Small intestine (tissue), 16 donors: ENCODE data around the gene FLRT2. TPM values are rescaled to one million over a fixed set of nuclear protein-coding genes. Genes with fewer than 3 reads are reported as not detected.
A peak's percentile ranks its signal among the peaks of the same experiment; 100 is the strongest.

Experiments used
- DNase-seq, 2 donors: peaks; one replicate each; pipeline versions ENCODE4 v3.0.0 to v3.0.0-alpha.2; 2013
- FAIRE-seq: peaks from 2 replicates; lab custom pipeline; 2012; peaks lifted over from hg19 to GRCh38; lab: Jason Lieb, UNC
- H3K27ac ChIP-seq, 3 donors: one replicate each; pipeline ENCODE4 v1.5.1; 2013; ENCODE audit warnings: low read length in 2 of 3, mild to moderate bottlenecking in 2 of 3, control low read depth in 1 of 3, inconsistent platforms in 1 of 3, low read depth in 1 of 3, moderate library complexity in 1 of 3
- H3K27me3 ChIP-seq, 3 donors: one replicate each; pipeline ENCODE4 v1.6.1; 2013; ENCODE audit warnings: low read length in 3 of 3, inconsistent platforms in 1 of 3; ENCODE audit not compliant: control insufficient read depth in 3 of 3, insufficient read depth in 3 of 3
- H3K36me3 ChIP-seq, 3 donors: one replicate each; pipeline ENCODE4 v1.6.1; 2013; ENCODE audit warnings: low read length in 3 of 3, inconsistent platforms in 1 of 3, low read depth in 1 of 3, mild to moderate bottlenecking in 1 of 3, moderate library complexity in 1 of 3; ENCODE audit not compliant: control insufficient read depth in 3 of 3, insufficient read depth in 2 of 3
- H3K4me1 ChIP-seq, 3 donors: one replicate each; pipeline ENCODE4 v1.6.1; 2013; ENCODE audit warnings: low read length in 2 of 3, inconsistent platforms in 1 of 3, low read depth in 1 of 3, mild to moderate bottlenecking in 1 of 3, moderate library complexity in 1 of 3; ENCODE audit not compliant: control insufficient read depth in 3 of 3, insufficient read depth in 2 of 3
- H3K4me3 ChIP-seq, 3 donors: one replicate each; pipeline ENCODE4 v1.5.1; 2013; ENCODE audit warnings: low read length in 3 of 3, control low read depth in 1 of 3, inconsistent platforms in 1 of 3, low read depth in 1 of 3, mild to moderate bottlenecking in 1 of 3, moderate library complexity in 1 of 3
- H3K9me3 ChIP-seq, 2 donors: one replicate each; pipeline ENCODE4 v1.6.1; 2013; ENCODE audit warnings: low read depth in 1 of 2, low read length in 1 of 2; ENCODE audit not compliant: control insufficient read depth in 2 of 2, insufficient read depth in 1 of 2
- WGBS, 3 donors: extraction: QIAGEN DNeasy Blood & Tissue Kit; methylation state at CpG; one replicate each; pipeline ENCODE4 v1.1.7; 2013; 5-methylcytosine and 5-hydroxymethylcytosine counted together
- long read RNA-seq, 10 donors: transcript quantifications; one replicate each; lab custom pipeline, GENCODE V29; 2026
- polyA plus RNA-seq, 4 donors: library from polyadenylated mRNA; stranded (reverse) in 3 of 4; unstranded in 1 of 4; fragments of 200-250 nt in 3 of 4; fragments of 120-200 nt in 1 of 4; gene quantifications; one replicate each; pipeline versions ENCODE4 v1.2.1 to v1.2.3, GENCODE V29; 2013
- donor health status: healthy with polysubstance abuse.
- donor health status: control.
- donor health status: control.
- donor health status: Bipolar disorder and iron deficiency.
- donor health status: healthy.

Gene FLRT2, protein sequence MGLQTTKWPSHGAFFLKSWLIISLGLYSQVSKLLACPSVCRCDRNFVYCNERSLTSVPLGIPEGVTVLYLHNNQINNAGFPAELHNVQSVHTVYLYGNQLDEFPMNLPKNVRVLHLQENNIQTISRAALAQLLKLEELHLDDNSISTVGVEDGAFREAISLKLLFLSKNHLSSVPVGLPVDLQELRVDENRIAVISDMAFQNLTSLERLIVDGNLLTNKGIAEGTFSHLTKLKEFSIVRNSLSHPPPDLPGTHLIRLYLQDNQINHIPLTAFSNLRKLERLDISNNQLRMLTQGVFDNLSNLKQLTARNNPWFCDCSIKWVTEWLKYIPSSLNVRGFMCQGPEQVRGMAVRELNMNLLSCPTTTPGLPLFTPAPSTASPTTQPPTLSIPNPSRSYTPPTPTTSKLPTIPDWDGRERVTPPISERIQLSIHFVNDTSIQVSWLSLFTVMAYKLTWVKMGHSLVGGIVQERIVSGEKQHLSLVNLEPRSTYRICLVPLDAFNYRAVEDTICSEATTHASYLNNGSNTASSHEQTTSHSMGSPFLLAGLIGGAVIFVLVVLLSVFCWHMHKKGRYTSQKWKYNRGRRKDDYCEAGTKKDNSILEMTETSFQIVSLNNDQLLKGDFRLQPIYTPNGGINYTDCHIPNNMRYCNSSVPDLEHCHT
- polyA plus RNA-seq: 10 to 100 TPM in 1 of 4 donors, 1 to 10 TPM in 1, under 1 TPM in 1, not detected in 1; under 0.01 to 15.2 (median 2.7) TPM
- long read RNA-seq, donor 1: 0 reads
- long read RNA-seq, donor 2: 0 reads
- long read RNA-seq, donor 3: 0 reads
- long read RNA-seq, donor 4: 0 reads
- long read RNA-seq, donor 5: 0 reads
- long read RNA-seq, donor 6, full-length matches to known transcripts: 2 of 2 reads
- long read RNA-seq, donor 6, partial matches to known transcripts: 0 of 2 reads
- long read RNA-seq, donor 6, other reads (novel, unspliced or antisense): 0 of 2 reads
- long read RNA-seq, donor 7: 0 reads
- long read RNA-seq, donor 8, full-length matches to known transcripts: 2 of 2 reads
- long read RNA-seq, donor 8, partial matches to known transcripts: 0 of 2 reads
- long read RNA-seq, donor 8, other reads (novel, unspliced or antisense): 0 of 2 reads
- long read RNA-seq, donor 9, full-length matches to known transcripts: 1 of 1 reads
- long read RNA-seq, donor 9, partial matches to known transcripts: 0 of 1 reads
- long read RNA-seq, donor 9, other reads (novel, unspliced or antisense): 0 of 1 reads
- long read RNA-seq, donor 10, full-length matches to known transcripts: 12 of 12 reads
- long read RNA-seq, donor 10, partial matches to known transcripts: 0 of 12 reads
- long read RNA-seq, donor 10, other reads (novel, unspliced or antisense): 0 of 12 reads

DNA sequence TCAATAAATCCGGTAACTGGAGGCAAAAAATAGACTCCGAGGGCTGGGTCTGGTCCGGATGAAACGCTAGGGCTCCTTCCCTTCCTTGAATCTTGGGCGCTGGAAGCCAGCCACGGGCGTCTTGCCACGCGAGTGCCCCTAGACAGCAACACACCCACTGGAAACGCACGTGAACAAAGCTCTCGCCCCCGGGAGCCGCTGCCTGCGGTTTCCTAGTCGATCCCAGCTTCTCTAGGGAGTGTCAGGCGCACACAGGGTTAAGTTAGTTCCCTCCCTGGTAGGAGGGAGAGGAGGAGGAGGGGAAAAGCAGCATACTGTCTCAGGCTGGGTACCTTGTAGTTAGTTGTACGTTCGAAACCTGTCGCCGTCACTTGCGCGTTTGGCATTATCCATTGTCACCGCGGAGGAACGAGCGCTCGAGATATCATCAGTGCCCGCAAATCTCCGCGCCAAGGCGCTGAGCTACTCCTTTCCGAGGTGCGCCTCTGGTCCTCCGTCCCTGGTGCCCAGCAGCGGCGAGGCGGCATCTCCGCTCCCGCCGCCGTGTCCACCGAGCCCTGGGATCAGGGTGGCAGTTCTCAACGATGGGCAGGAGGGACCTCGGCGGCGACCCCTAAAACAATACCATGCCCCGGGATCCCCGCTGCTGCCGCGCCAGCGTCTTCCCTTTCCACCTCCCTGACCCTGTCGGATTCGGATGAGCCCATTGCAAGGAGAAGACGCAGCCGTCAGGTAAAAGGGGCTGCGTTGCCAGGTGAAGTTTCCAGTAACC, at the start of gene FLRT2:
Gene FLRT2, plus strand, starts transcription at position 342 of the 772 bp plus-strand sequence. CDS start 91,371 bp downstream, outside the sequence.
- Histone ChIP-seq H3K4me3 (peak within 1 kb of the TSS in 1 of 3 donors; percentile 58), H3K9me3 (peaks cover 0 to 2% of the 10 kb centered on the region in 2 donors), H3K36me3 (no peaks in the 10 kb centered on the region), H3K4me1 (peaks cover 0 to 30% (median 0%) of the 10 kb centered on the region in 3 donors), H3K27me3 (peaks cover 3 to 61% (median 12%) of the 10 kb centered on the region in 3 donors), H3K27ac (peak within 1 kb of the TSS in 2 of 3 donors; percentile 45 to 49)
- WGBS, 3 donors: 2 to 17% (median 15%) methylated on average over 54 to 57 of the region's 57 CpGs
- no peak for FAIRE-seq
- DNase-seq: peak in 1 of 2 donors; percentile 46

DNA sequence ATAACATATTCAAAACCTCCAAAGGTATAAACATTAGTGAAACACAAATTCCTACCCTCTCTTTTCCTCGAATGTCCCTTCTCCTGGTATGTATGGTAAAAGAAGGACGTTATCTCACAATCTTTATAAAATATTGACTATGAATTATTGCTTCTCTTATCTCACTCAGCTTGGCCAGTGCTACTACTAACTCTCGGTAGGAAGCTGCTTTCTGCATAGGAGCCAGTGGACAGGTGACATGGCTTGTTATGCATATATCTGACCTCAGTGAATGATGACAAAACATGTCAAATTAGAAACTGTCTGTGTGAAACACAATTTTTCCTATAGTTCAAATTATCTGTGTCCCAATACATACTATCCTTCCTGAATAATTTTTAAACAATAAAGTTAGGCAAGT, 48.5 kb upstream of the FLRT2 start:
- no peak overlapping the region for H3K4me3 ChIP-seq
- 18 to 51% (median 37%) methylated on average over 3 of the region's 3 CpGs for WGBS, 3 donors
- peak overlapping the region in 1 of 3 donors; percentile 64 for H3K27ac ChIP-seq
- H3K9me3 ChIP-seq: peaks cover 0 to 2% of the 10 kb centered on the region in 2 donors
- FAIRE-seq: no peak
- DNase-seq: peak in 1 of 2 donors; percentile 16
- H3K27me3 ChIP-seq: no peaks in the 10 kb centered on the region
- peaks cover 0 to 27% (median 0%) of the 10 kb centered on the region in 3 donors for H3K4me1 ChIP-seq
- H3K36me3 ChIP-seq: no peaks in the 10 kb centered on the region

- 16 to 65% (median 48%) methylated on average over 4 of the region's 4 CpGs for WGBS, 3 donors
- FAIRE-seq: no peak
- Histone ChIP-seq H3K4me1 (peaks cover 0 to 27% (median 0%) of the 10 kb centered on the region in 3 donors), H3K4me3 (no peak overlapping the region), H3K9me3 (peaks cover 0 to 2% of the 10 kb centered on the region in 2 donors), H3K27ac (peak overlapping the region in 1 of 3 donors; percentile 64), H3K36me3 (no peaks in the 10 kb centered on the region), H3K27me3 (no peaks in the 10 kb centered on the region)
- DNase-seq: peak in 1 of 2 donors; percentile 73
Measured at GRCh38 chr14:85482552-85482951, 47.4 kb upstream of the FLRT2 start.

DNA sequence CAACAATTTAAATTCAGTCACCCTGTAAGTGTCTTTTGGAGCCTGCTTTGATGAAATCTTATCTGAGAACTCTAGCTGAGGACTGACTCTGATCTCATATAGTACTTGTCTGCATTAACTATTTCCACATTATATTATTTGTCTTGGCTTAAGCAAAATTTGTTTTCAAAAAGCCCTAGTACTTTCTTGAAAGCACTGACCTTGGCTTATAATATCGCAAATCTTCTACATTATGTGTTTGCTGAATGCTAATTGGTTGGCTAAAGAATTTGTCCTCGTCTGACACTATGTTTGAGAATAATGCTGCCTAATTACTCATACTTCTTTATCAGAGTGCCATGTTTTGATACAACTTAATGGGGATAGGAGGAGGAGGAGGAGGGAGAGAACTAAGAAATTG, 46.9 kb upstream of the FLRT2 start:
- peak overlapping the region in 1 of 3 donors; percentile 64 for H3K27ac ChIP-seq
- H3K36me3 ChIP-seq: no peaks in the 10 kb centered on the region
- peaks cover 0 to 27% (median 0%) of the 10 kb centered on the region in 3 donors for H3K4me1 ChIP-seq
- no peak overlapping the region for H3K4me3 ChIP-seq
- no peak for DNase-seq
- H3K27me3 ChIP-seq: no peaks in the 10 kb centered on the region
- 12 to 34% (median 28%) methylated on average over 2 of the region's 2 CpGs for WGBS, 3 donors
- peaks cover 0 to 2% of the 10 kb centered on the region in 2 donors for H3K9me3 ChIP-seq
- no peak for FAIRE-seq

DNA sequence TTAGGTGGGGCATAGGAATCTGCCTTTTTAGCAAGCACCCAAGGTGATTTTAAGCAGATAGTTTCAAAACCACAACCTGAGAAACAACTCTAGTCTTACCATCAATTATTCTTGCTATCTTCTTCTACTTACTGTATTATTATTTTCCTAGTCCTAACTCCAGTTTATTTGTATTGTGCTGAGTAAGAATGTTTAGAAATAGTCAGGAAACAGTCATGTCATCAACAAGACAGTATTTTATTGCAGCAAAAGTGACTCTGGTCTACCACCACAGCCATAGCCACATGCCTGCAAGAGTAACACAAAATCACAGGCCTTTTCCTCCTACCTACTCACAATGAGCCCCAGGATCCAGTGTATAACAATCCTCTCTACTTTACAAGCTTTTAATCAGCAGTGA, 46.3 kb upstream of the FLRT2 start:
- H3K9me3 ChIP-seq: peaks cover 0 to 2% of the 10 kb centered on the region in 2 donors
- FAIRE-seq: no peak
- DNase-seq: peak in 1 of 2 donors; percentile 21
- no peaks in the 10 kb centered on the region for H3K27me3 ChIP-seq
- H3K36me3 ChIP-seq: no peaks in the 10 kb centered on the region
- peaks cover 0 to 27% (median 0%) of the 10 kb centered on the region in 3 donors for H3K4me1 ChIP-seq
- H3K27ac ChIP-seq: peak overlapping the region in 1 of 3 donors; percentile 64
- no peak overlapping the region for H3K4me3 ChIP-seq

GRCh38 chr14:85487215-85487614, 42.7 kb upstream of the FLRT2 start:
- 77 to 83% (median 82%) methylated on average over 4 of the region's 4 CpGs for WGBS, 3 donors
- no peak overlapping the region for H3K27ac ChIP-seq
- no peak for FAIRE-seq

GRCh38 chr14:85501751-85502150, 28.2 kb upstream of the FLRT2 start:
- DNase-seq: no peak
- H3K27ac ChIP-seq: no peak overlapping the region
- H3K4me3 ChIP-seq: no peak overlapping the region
- no peaks in the 10 kb centered on the region for H3K4me1 ChIP-seq
- FAIRE-seq: no peak
- H3K27me3 ChIP-seq: no peaks in the 10 kb centered on the region
- 57 to 80% (median 75%) methylated on average over 1 of the region's 1 CpG for WGBS, 3 donors
- H3K9me3 ChIP-seq: peaks cover 0 to 4% of the 10 kb centered on the region in 2 donors
- H3K36me3 ChIP-seq: no peaks in the 10 kb centered on the region

More at GRCh38 chr14:85487215-85487614, 42.7 kb upstream of the FLRT2 start:
- H3K36me3 ChIP-seq: no peaks in the 10 kb centered on the region
- H3K4me1 ChIP-seq: peaks cover 0 to 14% (median 0%) of the 10 kb centered on the region in 3 donors
- no peaks in the 10 kb centered on the region for H3K27me3 ChIP-seq
- no peak for DNase-seq
- H3K9me3 ChIP-seq: peaks cover 0 to 3% of the 10 kb centered on the region in 2 donors
- H3K4me3 ChIP-seq: no peak overlapping the region
